ENCODE results near the gene RELA.
A peak's percentile ranks its signal among the peaks of the same experiment; 100 is the strongest.

The RELA gene

DNA sequence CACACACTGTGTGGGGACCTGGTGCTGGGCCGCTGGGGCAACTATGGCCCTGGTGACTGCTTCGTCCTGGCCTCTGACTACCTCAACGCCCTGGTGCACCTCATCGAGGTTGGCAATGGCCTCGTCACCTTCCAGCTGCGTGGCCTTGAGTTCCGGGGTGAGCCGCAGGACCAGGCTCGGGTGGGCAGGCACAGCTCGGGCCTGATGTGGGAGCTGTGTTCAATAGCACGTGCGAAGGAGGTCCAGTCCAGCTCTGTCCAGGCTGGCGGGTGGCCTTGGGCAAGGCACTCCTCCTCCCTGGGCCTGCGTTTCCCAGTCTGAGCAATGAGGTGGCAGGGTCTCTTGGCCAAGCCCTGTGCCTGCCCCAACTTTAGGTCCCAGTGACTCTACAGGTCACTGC, 33.1 kb downstream of the RELA start:
- no peak for DNase-seq

DNA sequence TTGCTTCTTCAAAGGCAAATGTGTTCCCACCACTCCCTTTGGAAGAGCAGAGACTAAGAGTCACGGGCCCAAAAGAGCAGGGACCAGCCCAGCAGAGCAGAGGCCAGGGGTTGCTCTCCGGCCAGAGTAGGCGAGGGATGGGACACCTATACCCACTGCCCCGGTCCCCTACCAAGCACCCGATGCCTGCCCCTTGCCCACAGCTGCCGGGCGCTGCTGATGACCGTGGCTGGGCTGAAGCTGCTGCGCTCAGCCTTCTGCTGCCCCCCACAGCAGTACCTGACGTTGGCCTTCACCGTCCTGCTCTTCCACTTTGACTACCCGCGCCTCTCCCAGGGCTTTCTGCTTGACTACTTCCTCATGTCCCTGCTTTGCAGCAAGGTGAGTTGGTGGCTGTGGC, 35.5 kb downstream of the RELA start:
- DNase-seq, result no peak

DNA sequence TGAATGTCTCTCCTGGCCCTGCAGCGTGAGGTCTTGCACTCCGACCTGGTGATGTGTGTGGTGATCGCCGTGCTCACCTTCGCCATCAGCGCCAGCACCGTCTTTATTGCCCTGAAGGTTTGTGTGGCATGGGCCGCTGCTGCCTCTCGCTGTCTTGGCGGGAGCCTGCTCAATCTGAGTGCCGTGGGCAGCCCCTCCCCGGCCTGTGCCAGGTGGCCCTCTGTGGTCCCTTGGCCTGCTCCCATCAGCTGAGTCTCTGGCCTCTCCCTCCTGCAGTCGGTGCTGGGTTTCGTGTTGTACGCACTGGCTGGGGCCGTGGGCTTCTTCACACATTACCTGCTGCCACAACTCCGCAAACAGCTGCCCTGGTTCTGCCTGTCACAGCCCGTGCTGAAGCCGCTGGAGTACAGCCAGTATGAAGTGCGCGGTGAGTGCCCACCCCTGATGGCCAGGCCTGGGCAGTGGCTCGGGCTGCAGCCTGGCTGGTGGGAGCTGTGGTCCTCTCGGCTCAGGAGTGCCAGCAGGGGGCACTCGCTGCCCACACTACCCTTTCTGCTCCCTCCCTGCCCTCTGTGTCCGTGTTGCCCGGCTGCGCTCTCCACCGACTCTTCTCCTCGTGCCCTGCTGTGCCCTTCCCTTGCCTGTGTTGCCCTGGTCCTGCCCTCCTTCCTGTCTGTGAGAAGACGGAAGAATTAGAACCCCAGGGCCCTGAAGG, 36.9 kb downstream of the RELA start:
- DNase-seq, result no peak

DNA sequence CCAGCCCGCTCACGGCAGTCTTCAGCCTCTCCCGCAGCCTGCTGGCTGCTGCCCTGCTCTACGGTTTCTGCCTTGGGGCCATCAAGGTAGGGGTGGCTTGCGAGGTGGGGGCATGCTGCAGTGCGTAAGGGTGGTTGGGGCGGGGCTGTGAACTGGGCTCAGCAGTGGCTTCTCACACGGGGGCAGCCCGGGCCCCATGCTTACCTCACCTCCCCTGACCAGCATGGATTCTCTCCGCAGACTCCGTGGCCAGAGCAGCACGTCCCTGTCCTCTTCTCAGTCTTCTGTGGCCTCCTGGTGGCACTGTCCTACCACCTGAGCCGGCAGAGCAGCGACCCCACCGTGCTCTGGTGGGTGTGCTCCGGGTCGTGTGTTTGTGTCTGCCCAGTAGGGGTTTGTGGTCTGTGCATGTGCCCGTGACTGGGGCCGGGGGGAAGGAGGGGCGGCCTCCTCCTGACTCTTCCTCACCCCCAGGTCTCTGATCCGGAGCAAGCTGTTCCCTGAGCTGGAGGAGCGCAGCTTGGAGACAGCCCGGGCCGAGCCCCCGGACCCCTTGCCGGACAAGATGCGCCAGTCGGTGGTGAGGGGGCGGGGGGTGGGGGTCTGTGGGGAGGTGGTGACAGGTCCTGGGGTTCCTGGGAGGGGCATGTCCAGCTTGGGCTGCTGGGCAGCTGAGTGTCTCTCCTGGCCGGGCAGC, 37.6 kb downstream of the RELA start:
- DNase-seq, result no peak

DNA sequence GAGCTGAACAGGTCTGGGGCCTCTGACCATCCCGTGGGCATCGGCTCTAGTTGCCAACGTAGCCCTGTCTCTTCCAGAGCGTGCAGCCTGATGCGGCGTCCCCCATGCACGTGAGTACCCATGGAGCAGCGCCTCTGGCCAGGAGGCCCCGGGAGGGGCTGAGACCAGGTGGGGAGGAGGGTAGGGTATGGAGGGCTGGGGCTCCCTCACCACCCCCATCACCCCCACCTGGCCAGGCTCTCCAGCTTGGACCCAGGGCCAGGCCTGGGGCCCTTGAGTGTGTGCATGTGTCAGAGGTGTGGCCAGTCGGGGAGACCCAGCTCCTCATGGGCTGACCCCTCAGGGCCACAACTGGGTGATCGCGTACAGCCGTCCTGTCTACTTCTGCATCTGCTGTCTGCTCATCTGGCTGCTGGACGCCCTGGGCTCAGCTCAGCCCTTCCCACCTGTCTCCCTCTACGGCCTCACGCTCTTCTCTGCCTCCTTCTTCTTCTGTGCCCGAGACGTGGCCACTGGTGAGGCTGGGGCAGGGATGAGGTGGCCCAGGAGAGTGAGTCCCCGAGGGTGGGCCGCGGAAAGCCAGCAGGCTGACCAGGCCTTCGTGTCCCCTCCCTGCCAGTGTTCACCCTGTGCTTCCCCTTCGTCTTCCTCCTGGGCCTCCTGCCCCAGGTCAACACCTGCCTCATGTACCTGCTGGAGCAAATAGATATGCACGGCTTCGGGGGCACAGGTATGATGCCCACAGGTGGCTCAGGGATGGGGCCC, 38.7 kb downstream of the RELA start:
- no peak for DNase-seq

DNA sequence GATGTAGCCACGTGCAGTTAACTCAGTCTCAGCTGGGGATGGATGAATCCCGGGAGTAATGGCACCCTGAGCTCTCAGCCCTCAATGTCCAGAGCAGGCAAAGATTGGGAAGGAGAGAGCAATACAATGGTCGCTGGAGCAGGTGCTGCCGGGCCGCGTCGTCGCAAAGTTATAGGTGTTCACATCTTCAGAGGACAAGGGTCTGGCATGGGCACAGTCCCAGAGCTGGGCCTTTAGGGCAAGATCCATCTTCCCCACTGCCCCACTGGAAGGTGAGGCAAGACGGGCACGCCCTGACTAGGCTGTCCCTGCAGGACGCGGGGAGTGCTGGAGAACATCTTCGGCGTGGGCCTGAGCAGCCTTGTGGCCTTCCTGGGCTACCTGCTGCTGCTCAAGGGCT, 39.5 kb downstream of the RELA start:
- no peak for DNase-seq

DNA sequence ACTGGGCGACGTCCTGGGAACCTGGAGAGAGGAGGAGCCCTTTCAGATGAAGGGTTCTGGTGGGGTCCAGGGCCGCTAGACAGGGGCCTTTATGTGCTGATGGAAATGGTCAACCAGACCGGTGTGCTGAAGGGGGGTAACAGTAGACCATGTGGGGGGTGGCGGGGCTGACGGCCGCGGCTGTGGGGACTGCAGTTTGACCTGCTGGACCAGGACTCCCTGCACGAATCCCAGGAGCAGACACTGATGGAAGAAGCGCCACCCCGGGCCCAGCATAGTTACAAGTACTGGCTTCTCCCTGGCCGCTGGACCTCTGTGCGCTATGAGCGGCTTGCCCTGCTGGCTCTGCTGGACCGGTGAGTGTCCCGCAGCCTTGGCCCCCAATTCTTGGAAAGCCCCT, 40.7 kb downstream of the RELA start:
- no peak for DNase-seq

DNA sequence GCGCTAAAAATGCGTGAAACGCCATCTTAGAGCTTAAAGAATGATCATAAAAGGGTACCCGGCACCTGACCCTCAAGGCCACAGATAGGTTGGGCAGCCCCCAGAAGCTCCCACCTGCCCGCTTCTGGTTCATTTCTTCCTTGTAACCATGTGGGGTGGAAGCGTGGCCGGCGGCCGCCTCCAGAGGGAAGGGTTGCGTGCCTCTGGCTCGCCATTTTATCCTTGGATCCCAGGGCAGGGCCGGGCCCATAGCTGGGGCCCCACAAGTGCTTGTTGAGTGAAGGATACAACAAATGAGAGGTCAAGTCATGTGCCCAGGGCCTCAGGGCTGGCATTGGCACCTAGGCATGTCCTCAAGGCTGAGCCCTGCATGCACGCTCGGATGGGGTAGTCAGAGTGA, 41.3 kb downstream of the RELA start:
- no peak for DNase-seq

DNA sequence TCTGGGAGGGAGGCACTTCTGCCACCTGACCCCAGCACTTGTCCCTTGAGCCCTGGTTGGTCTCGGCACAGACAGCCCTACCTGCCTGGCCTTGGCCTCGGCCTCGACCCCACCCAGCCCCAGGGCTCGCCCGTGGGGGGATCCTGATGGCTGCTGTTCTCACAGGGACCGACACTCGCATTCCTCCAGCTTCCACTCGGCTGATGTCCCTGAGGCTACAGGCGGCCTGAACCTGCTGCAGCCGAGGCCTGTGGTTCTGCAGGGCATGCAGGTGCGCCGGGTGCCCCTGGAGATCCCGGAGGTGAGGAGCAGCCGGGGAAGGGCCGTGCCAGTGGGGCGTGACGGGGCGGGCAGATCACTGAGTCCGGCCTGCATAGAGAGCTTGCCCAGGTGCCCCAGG, 42.0 kb downstream of the RELA start:
- DNase-seq, result no peak

DNA sequence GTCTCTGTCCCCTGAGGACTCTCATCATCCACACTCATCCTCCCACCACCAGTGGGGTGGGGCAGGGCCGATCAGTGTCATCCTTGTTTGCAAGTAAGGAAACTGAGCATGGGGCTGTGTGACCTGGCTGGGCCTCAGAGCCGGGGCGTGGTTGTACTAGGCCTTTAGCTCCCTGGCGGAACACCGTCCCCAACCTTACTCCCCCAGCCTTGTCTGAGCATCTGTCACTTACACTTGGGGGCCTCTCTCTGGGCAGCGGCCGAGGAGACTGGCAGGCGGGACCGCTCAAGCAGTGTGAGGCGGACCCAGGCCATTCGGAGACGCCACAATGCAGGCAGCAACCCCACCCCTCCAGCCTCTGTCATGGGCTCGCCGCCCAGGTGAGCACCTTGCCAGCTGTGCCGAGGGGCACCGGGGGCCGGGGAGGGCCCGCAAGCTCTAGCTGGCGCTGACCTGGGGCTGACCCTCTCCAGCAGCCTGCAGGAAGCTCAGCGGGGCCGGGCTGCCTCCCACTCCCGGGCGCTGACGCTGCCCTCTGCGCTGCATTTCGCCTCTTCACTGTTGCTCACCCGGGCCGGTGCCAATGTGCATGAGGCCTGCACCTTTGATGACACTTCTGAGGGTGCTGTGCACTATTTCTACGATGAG, 43.3 kb downstream of the RELA start:
- DNase-seq, result no peak

DNA sequence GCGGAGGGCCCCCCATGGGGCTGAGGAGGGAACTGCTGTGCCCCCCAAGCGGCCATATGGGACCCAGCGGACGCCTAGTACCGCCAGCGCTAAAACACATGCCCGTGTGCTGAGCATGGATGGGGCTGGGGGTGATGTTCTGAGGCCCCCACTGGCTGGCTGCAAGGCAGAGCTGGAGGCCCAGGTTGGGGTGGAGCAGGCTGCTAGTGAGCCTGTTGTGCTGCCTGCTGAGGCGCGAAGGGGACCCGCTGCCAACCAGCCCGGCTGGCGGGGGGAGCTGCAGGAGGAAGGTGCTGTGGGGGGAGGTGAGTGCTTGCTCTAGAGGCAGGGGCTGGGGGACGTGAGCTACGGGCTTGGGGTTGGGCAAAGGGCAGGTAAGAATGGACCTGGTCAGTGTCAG, 44.0 kb downstream of the RELA start:
- no peak for DNase-seq

DNA sequence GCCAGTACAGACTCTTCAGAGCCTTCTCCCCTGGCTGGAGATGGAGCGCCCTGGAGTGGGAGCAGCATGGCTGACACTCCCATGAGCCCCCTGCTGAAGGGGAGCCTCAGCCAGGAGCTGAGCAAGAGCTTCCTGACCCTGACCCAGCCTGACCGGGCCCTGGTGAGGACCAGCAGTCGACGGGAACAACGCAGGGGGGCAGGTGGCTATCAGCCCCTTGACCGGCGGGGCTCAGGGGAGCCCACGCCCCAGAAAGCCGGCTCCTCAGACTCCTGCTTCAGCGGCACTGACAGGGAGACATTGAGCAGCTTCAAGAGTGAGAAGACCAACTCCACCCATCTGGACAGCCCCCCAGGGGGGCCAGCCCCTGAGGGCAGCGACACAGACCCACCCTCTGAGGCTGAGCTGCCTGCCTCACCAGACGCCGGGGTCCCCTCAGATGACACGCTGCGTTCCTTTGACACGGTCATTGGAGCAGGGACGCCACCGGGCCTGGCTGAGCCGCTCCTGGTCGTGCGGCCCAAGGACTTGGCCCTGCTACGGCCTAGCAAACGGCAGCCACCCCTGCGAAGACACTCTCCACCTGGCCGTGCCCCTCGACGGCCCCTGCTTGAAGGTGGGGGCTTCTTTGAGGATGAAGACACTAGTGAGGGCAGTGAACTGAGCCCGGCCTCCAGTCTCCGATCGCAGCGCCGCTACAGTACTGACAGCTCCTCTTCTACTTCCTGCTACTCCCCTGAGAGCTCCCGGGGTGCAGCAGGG, 44.5 kb downstream of the RELA start:
- no peak for DNase-seq

DNA sequence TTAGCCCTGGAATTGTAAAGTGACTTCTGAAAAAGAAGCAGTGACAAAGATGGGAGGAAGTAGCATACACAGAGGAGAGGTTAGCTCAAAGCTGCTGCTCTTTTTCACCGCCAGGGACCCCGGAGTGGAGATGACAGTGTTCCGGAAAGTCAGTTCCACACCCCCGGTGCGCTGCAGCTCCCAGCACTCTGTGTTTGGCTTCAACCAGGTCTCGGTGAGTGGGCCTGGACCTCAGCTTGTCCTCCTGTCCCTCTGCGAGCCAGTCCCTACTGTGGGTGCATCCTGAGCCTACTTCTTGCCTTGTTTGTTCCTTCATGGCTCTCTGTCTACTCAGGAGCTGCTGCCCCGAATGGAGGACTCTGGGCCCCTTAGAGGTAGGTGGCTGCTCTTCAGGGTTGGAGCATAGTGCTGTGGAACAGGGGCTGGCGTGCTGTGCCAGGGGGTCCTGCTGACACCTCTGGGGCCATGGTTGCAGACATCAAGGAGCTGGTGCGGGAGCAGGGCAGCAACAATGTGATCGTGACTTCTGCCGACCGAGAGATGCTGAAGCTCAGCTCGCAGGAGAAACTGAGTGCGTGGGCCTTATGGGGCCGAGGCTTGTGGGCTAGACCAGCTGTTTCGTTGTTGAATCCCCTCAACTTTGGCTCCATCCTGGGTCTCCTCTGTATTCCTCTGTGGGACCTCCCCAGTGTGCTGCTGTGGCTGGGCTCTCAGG, 45.4 kb downstream of the RELA start:
- no peak for DNase-seq

DNA sequence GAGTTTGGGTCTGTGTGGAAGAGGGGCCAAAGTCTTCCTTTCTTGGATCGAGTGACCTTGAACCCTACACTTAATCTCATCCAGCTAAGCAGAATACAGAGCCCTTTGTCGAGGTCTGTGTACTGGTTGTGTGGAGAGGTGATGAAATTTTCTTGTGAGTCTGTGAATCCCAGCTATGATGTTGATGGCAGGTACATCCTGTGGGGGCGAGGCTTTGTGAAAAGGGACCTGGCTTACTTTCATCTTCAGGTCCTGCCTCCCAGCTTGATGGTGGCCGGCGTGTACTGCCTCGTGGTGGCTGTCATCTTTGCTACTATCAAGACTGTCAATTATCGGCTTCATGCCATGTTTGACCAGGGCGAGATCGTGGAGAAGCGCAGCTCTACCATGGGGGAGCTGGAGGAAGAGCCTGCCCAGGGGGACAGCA, 46.1 kb downstream of the RELA start:
- DNase-seq, result no peak

DNA sequence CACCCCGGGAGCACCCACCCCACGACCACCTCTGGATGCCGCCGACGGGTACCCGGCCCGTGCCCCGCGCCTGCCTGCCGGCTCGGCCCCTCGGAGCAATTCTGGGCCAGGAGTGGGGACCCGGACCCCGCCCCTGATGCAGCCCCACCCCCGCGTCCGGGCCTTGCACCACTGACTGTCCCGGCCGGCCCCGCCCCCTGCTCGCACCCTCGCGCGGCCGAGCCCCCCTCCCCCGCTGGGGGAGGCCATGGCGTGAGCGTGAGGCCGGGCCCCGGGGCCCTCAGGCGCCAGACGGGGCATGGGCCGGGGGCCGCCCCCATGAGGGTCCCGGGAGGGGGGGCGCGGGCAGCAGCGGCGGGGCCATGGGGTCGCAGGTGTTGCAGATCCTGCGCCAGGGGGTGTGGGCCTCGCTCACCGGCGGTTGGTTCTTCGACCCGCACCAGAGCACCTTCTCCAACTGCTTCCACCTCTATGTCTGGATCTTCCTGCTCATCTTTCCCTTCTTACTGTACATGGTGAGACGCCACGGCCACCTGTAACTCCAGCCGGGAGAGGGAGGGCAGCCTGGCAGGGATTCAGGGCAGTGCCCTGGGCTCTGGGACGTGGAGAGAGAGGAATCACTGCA, 46.7 kb downstream of the RELA start:
- no peak for DNase-seq

DNA sequence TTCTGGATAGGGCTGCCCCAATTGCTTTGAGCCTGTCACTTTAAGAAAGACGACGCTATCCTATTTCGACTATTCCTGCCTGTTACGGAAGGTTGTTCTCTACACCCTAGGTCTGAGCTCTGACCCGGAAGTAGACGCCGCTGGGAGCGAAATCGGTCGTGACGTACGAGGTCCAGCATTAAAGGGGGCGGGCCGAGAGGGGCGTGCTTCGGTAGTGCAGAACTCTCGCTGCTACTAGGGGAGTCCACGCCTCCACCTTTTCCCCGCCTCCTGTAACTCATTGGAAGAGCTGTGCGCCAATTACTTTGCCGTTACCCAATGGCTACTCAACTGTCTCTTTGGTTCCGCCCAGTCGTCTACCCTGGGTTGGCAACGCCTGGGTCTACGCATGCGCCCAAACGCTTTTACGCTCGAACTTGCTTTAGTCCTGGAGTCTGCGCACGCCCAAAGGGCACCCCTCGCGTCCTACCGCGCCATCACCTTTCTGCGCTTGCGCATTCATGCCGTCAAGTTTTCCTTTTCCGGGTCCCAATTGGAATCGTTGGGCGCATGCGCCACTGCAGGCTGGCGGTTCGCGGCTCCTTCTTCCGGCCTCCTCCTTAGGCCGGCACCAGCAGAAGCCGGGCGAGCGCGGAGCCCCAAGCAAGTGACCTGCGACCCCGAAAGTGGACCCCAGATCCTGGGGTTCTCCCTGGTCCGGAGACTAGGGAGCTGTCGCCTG, 47.3 kb downstream of the RELA start, which contains the start of gene PCNX3:
PCNX3 (plus strand) TSS at position 548 of the 721 bp plus-strand sequence. CDS start 536 bp downstream, outside the sequence.
- peak; percentile 97 for DNase-seq

DNA sequence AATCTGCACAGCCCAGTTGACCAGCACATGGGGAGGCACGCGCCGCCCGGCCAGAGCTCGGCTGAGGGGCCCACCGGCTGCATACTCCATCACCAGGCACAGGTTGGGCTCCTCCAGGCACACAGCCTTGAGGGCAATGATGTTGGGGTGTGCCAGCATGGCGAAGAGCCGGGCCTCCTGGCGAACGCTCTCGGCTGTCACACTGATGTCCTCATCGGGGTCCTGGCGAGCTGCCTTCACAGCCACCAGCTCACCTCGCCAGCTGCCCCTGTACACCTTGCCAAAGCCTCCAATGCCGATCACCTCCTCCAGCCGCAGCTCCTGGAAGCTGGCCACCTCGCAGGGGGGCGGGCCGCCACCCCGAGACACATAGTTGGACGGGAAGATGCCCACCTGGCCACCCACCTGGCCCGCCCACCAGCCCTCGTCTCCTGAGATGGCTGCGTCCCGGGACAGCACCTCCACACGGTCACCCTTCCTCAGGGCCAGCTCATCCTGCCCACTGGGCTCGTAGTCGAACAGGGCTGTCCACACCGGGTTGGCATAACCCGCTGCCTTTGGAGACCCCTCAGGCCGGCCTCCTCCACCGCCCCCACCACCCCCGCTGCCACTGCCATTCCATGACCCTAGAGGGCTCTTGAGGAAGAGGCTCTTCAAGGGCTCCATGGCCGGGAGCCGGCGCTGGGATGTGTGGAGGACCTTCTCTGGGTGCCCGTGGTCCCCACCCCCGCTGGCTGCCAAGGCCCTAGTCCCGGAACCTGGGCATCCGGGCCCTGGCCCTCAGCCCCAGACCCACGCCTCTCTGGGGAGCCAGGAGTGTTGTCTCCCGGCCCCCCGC, 49.4 kb downstream of the RELA start:
- DNase-seq, result no peak

DNA sequence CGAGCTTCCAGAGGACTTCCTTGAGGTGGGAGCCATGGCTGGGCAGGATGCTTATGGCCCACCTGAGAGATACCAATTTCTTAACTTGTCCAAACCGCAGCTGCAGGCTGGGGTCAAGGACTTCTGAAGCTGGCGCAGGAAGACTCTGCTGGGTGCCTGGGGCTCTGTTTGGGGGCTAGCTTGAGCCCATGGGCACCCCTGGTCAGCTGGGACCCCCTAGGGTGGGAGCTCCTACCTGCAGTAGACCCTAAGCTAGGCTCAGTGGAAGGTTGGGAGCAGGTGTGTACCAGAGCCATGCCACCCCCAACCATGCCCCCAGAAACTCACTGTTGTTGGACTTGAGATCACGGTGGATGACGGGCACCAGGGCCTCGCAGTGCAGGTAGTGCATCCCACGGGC, 50.0 kb downstream of the RELA start:
- DNase-seq, result no peak

DNA sequence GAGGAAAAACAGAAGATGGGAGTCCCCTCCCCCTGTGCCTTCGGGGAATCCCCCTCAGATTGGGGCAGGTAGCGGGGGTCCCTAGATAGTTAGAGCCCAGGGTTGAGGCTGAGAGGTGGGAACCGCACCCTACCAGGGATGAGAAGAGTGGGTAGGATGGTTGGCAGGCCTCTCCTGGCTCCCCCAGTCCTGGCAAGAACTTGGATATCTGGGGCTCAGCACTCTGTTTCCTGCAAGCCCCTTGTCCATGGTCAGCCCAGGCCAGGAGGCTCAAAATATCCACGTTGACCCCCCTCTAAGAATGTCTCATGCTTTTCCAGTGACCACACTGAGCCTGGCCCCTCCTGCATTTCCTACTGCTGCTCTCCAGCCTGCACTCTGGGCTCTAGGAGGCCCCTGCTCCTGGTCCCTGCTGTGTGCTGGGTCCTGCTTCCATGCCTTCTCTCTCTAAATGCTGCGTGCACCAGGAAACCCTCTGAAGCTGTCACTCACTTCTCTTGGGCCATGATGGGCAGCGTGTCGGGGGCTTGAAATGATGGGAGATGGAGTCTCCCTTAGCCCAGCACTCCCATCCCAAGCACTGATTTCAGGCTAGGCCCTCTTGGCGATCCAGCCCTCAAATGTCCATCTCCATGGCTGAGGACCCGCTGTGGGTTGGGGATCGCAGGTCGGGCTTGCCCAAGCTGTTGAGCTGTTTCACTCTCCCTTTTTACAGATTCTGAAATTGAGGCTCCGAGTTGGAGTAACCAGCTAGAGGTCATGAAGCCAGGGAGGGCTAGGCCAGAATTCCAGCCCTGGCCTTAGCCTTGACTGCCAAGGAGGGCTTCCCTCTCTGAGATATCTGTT, 50.7 kb downstream of the RELA start:
- no peak for DNase-seq
